Jurkat, Clone E6-1 (cell line): Measurements from ENCODE around the gene GPR141. TPM values are rescaled to one million over a fixed set of nuclear protein-coding genes. Genes with fewer than 3 reads are reported as not detected.

Experiments used
- DNase-seq: peaks from one replicate; pipeline ENCODE4 v3.0.0-alpha.2; 2011; ENCODE audit warnings: low read depth, low spot score
- H3K4me3 ChIP-seq: 2 replicates; pipeline ENCODE4 v1.5.1; 2011; ENCODE audit warnings: mild to moderate bottlenecking, low read length, control low read depth, moderate library complexity
- polyA plus RNA-seq: library from polyadenylated mRNA; unstranded; fragments of >200 nt; gene quantifications from one replicate; pipeline ENCODE4 v1.2.1, GENCODE V29; 2012; ENCODE audit warnings: missing spikeins; ENCODE audit not compliant: insufficient read length, insufficient read depth

The GPR141 gene
- not detected for polyA plus RNA-seq

GRCh38 chr7:37683246-37684120, at the start of gene GPR141:
Gene GPR141 (plus strand): TSS chr7:37683766. CDS start chr7:37740394, 56,628 bp downstream.
- DNase-seq = peak; percentile 10
- H3K4me3 ChIP-seq = no peak within 1 kb of the TSS

- DNase-seq = no peak
- H3K4me3 ChIP-seq = no peak overlapping the region
Observed at GRCh38 chr7:37635346-37635745, 48.2 kb upstream of the GPR141 start.

GRCh38 chr7:37642028-37642540, 41.5 kb upstream of the GPR141 start:
- H3K4me3 ChIP-seq = no peak overlapping the region
- no peak for DNase-seq

GRCh38 chr7:37643876-37644275, 39.7 kb upstream of the GPR141 start:
- H3K4me3 ChIP-seq = no peak overlapping the region
- DNase-seq = no peak

- DNase-seq = no peak
- H3K4me3 ChIP-seq = no peak overlapping the region
Observed at GRCh38 chr7:37645282-37646050, 38.1 kb upstream of the GPR141 start.

- DNase-seq = peak; percentile 8
- H3K4me3 ChIP-seq = no peak overlapping the region
Observed at GRCh38 chr7:37656913-37657530, 26.5 kb upstream of the GPR141 start.

- DNase-seq = no peak
- no peak overlapping the region for H3K4me3 ChIP-seq
Observed at GRCh38 chr7:37657816-37658215, 25.8 kb upstream of the GPR141 start.

- no peak overlapping the region for H3K4me3 ChIP-seq
- DNase-seq = no peak
Observed at GRCh38 chr7:37659971-37660565, 23.5 kb upstream of the GPR141 start.

GRCh38 chr7:37660614-37661013, 23.0 kb upstream of the GPR141 start:
- DNase-seq = no peak
- no peak overlapping the region for H3K4me3 ChIP-seq

GRCh38 chr7:37663693-37664092, 19.9 kb upstream of the GPR141 start:
- DNase-seq = no peak
- no peak overlapping the region for H3K4me3 ChIP-seq

GRCh38 chr7:37665352-37666022, 18.1 kb upstream of the GPR141 start:
- H3K4me3 ChIP-seq = no peak overlapping the region
- DNase-seq = no peak

GRCh38 chr7:37666026-37666799, 17.4 kb upstream of the GPR141 start:
- H3K4me3 ChIP-seq = no peak overlapping the region

GRCh38 chr7:37669818-37670217, 13.7 kb upstream of the GPR141 start:
- no peak for DNase-seq
- H3K4me3 ChIP-seq = no peak overlapping the region

More at GRCh38 chr7:37666026-37666799, 17.4 kb upstream of the GPR141 start:
- no peak for DNase-seq

GRCh38 chr7:37670436-37670835, 13.1 kb upstream of the GPR141 start:
- no peak for DNase-seq
- H3K4me3 ChIP-seq = no peak overlapping the region

- DNase-seq = no peak
- no peak overlapping the region for H3K4me3 ChIP-seq
Observed at GRCh38 chr7:37671876-37672275, 11.7 kb upstream of the GPR141 start.

GRCh38 chr7:37672926-37673325, 10.6 kb upstream of the GPR141 start:
- no peak overlapping the region for H3K4me3 ChIP-seq
- DNase-seq = no peak

GRCh38 chr7:37673523-37673922, 10.0 kb upstream of the GPR141 start:
- DNase-seq = no peak
- no peak overlapping the region for H3K4me3 ChIP-seq

- no peak for DNase-seq
Observed at GRCh38 chr7:37674531-37674930, 9.0 kb upstream of the GPR141 start.

More at GRCh38 chr7:37674531-37674930, 9.0 kb upstream of the GPR141 start:
- H3K4me3 ChIP-seq = no peak overlapping the region
